GM12878 (cell line): ENCODE measurements around the gene ATP5ME. TPM values are rescaled to one million over a fixed set of nuclear protein-coding genes. Genes with fewer than 3 reads are reported as not detected.

ENCODE experiments used
- BACH1 ChIP-seq: fragments of 450-650 bp; IDR thresholded peaks from 2 replicates; pipeline ENCODE4 v1.6.1; 2017; ENCODE audit warnings: mild to moderate bottlenecking, borderline replicate concordance
- CTCF ChIP-seq, 3 experiments: IDR thresholded peaks in 2 of 3; conservative IDR thresholded peaks in 1 of 3; 2 replicates each; pipeline ENCODE4 v1.5.1; 2011; ENCODE audit warnings: low read depth in 3 of 3, low read length in 3 of 3, mild to moderate bottlenecking in 3 of 3, control low read depth in 2 of 3, moderate library complexity in 2 of 3, inconsistent platforms in 1 of 3, mixed read lengths in 1 of 3; ENCODE audit not compliant: control insufficient read depth in 2 of 3, insufficient read depth in 1 of 3; ENCODE audit errors: extremely low read depth in 1 of 3
- DPF2 ChIP-seq: fragments of 450-650 bp; IDR thresholded peaks from 2 replicates; pipeline ENCODE4 v1.6.1; 2017; ENCODE audit warnings: mild to moderate bottlenecking
- EGR1 ChIP-seq, 2 experiments: IDR thresholded peaks; 1 replicate in 1 of 2; 2 replicates in 1 of 2; pipeline ENCODE4 v1.6.1; 2011 to 2012; ENCODE audit warnings: low read depth in 2 of 2, low read length in 2 of 2, borderline replicate concordance in 1 of 2, mild to moderate bottlenecking in 1 of 2, moderate library complexity in 1 of 2
- FOXM1 ChIP-seq: IDR thresholded peaks from 2 replicates; pipeline ENCODE4 v1.6.1; 2012; ENCODE audit warnings: low read depth, mild to moderate bottlenecking, inconsistent platforms, low read length, moderate library complexity
- GATAD2B ChIP-seq: fragments of 450-650 bp; conservative IDR thresholded peaks from 2 replicates; pipeline ENCODE4 v1.6.1; 2017; ENCODE audit warnings: low read depth, mild to moderate bottlenecking, moderate library complexity
- HSF1 ChIP-seq: fragments of 150-350 bp; IDR thresholded peaks from 2 replicates; pipeline ENCODE4 v1.6.1; 2014; ENCODE audit warnings: mild to moderate bottlenecking, low read depth, low read length
- IRF4 ChIP-seq: IDR thresholded peaks from 2 replicates; pipeline ENCODE4 v1.6.1; 2011; ENCODE audit warnings: low read depth, low read length
- KLF5 ChIP-seq: fragments of 450-650 bp; IDR thresholded peaks from 2 replicates; pipeline ENCODE4 v1.6.1; 2014; ENCODE audit warnings: mild to moderate bottlenecking; ENCODE audit not compliant: partially characterized antibody
- MAX ChIP-seq: IDR thresholded peaks from 2 replicates; pipeline ENCODE4 v1.6.1; 2012; ENCODE audit warnings: low read depth, low read length, improper control_type of control experiment
- MXI1 ChIP-seq: fragments of 150-350 bp; IDR thresholded peaks from 2 replicates; pipeline ENCODE4 v1.6.1; 2011; ENCODE audit warnings: low read depth, mild to moderate bottlenecking, inconsistent platforms, low read length, improper control_type of control experiment
- MYB ChIP-seq: fragments of 150-350 bp; IDR thresholded peaks from 2 replicates; pipeline ENCODE4 v1.6.1; 2014; ENCODE audit warnings: mild to moderate bottlenecking, low read depth, low read length, borderline replicate concordance
- NBN ChIP-seq: fragments of 450-650 bp; IDR thresholded peaks from 2 replicates; pipeline ENCODE4 v1.6.1; 2016
- NKRF ChIP-seq: fragments of 450-650 bp; conservative IDR thresholded peaks from 2 replicates; pipeline ENCODE4 v1.6.1; 2017; ENCODE audit warnings: mild to moderate bottlenecking, moderate library complexity
- NRF1 ChIP-seq: conservative IDR thresholded peaks from 2 replicates; pipeline ENCODE4 v1.6.1; 2011; ENCODE audit warnings: mild to moderate bottlenecking, low read depth, low read length, improper control_type of control experiment
- RCOR1 ChIP-seq: conservative IDR thresholded peaks from 2 replicates; pipeline ENCODE4 v1.6.1; 2012; ENCODE audit warnings: low read depth, low read length, improper control_type of control experiment
- RELA ChIP-seq: fragments of 450-650 bp; IDR thresholded peaks from 2 replicates; pipeline ENCODE4 v1.8.0; 2014; ENCODE audit warnings: borderline replicate concordance; ENCODE audit not compliant: partially characterized antibody
- RELB ChIP-seq: fragments of 450-650 bp; IDR thresholded peaks from 2 replicates; pipeline ENCODE4 v1.6.1; 2017; ENCODE audit warnings: low read depth, mild to moderate bottlenecking, moderate library complexity
- SIX5 ChIP-seq: IDR thresholded peaks from 2 replicates; pipeline ENCODE4 v1.6.1; 2011; ENCODE audit warnings: mild to moderate bottlenecking, low read depth, low read length, moderate library complexity; ENCODE audit not compliant: severe bottlenecking
- SMAD1 ChIP-seq: fragments of 450-650 bp; IDR thresholded peaks from 2 replicates; pipeline ENCODE4 v1.6.1; 2018; ENCODE audit warnings: mild to moderate bottlenecking, low read depth; ENCODE audit not compliant: partially characterized antibody
- SP1 ChIP-seq: IDR thresholded peaks from one replicate; pipeline ENCODE4 v1.6.1; 2011; ENCODE audit warnings: low read depth, low read length
- SREBF1 ChIP-seq: IDR thresholded peaks from 2 replicates; pipeline ENCODE4 v1.6.1; 2012; ENCODE audit warnings: mild to moderate bottlenecking, low read length
- polyA plus RNA-seq, 11 experiments: library from polyadenylated mRNA; depleted of rRNA in 4 of 11; unstranded in 6 of 11; stranded (reverse) in 5 of 11; fragments of >200 nt; fragmentation: Nextera tagmentation in 4 of 11; fragmentation: Illumina TruSeq in 1 of 11; extraction: Ambion mirVana in 4 of 11; extraction: Trizol in 1 of 11; gene quantifications; 1 replicate in 1 of 11; 2 replicates in 10 of 11; pipeline versions ENCODE4 v1.2.1 to v1.2.3, GENCODE V29; 2011 to 2016; ENCODE audit warnings: inconsistent platforms in 2 of 11, missing spikeins in 2 of 11, low read depth in 1 of 11
- total RNA-seq, 4 experiments: library from RNA; depleted of rRNA in 3 of 4; stranded (reverse); fragments of >200 nt in 3 of 4; fragmentation: Illumina TruSeq in 1 of 4; extraction: Trizol in 1 of 4; gene quantifications; 2 replicates each; pipeline versions ENCODE4 v1.2.1 to v1.2.3, GENCODE V29; 2013 to 2021

Gene ATP5ME
- total and polyA plus RNA-seq, 10 of the 15 experiments (the other 5 are each of a cell fraction or from before 2014, with no cell fraction given): 279 to 2,374 (median 509) TPM

GRCh38 chr4:674172-675035, at the start of gene ATP5ME, which contains the start of gene MYL5 (continued):
- TF ChIP-seq RELA (peak; percentile 100), FOXM1 (no peak), GATAD2B (peak; percentile 98), EGR1 (IDR thresholded peaks at IDR 0.05; ENCODE audit: borderline replicate concordance in 1 of 2, low read depth in 2 of 2, low read length in 2 of 2) (peak in 1 of 2 experiments; percentile 91; a peak in 2 of 3 replicates), HSF1 (0 out of 2 replicates have a peak, but pooled peaks have one; percentile 36), NBN (peak; percentile 96), IRF4 (peak; percentile 60; the same call in 1 of the 2 replicates), RELB (peak; percentile 88), MXI1 (peak; percentile 61; the same call in 1 of the 2 replicates), CTCF (IDR thresholded peaks at IDR 0.05 in 2 of 3, conservative IDR thresholded peaks at IDR 0.05 in 1 of 3; ENCODE audit: control insufficient read depth in 2 of 3, extremely low read depth in 1 of 3, insufficient read depth in 1 of 3, low read depth in 3 of 3, low read length in 3 of 3) (peak; percentile 88 to 99 (median 99); a peak in 4 of 6 replicates), NRF1 (peak; percentile 86), DPF2 (peak; percentile 89), MAX (peak; percentile 62), MYB (no peak), RCOR1 (0 out of 2 replicates have a peak, but pooled peaks have one; percentile 14), SMAD1 (no peak), SP1 (peak; percentile 59), NKRF (peak; percentile 58; the same call in 1 of the 2 replicates), SIX5 (peak; percentile 50), KLF5 (peak; percentile 43), SREBF1 (peak; percentile 83), BACH1 (peak; percentile 56; the same call in 1 of the 2 replicates)
